Heart right ventricle (tissue), 16 donors: ENCODE data around the gene IGF1R. TPM values are rescaled to one million over a fixed set of nuclear protein-coding genes. Genes with fewer than 3 reads are reported as not detected.

Source experiments
- ATAC-seq, 8 donors: fragments of 200-7000 bp; cut with Tn5 transposase; one replicate each; pipeline ENCODE4 v1.9.1; 2020; ENCODE audit warnings: mild to moderate bottlenecking in 8 of 8, moderate library complexity in 8 of 8, moderate number of reproducible peaks in 1 of 8
- DNase-seq, 2 donors: peaks; one replicate each; pipeline ENCODE4 v3.0.0-alpha.2; 2020
- H3K27ac ChIP-seq, 10 donors: fragments of 200-600 bp; sonication (generic) in 2 of 10; one replicate each; pipeline versions ENCODE4 v1.5.0 to v1.8.0; 2020 to 2022; ENCODE audit warnings: mild to moderate bottlenecking in 3 of 10
- H3K27me3 ChIP-seq, 7 donors: fragments of 200-600 bp; one replicate each; pipeline ENCODE4 v1.8.0; 2021 to 2022; ENCODE audit warnings: mild to moderate bottlenecking in 2 of 7
- H3K36me3 ChIP-seq, 9 donors: fragments of 200-600 bp; sonication (generic) in 1 of 9; one replicate each; pipeline versions ENCODE4 v1.5.0 to v1.8.0; 2020 to 2022; ENCODE audit warnings: mild to moderate bottlenecking in 2 of 9
- H3K4me1 ChIP-seq, 9 donors: fragments of 200-600 bp; sonication (generic) in 1 of 9; one replicate each; pipeline versions ENCODE4 v1.5.0 to v1.8.0; 2020 to 2022; ENCODE audit warnings: mild to moderate bottlenecking in 4 of 9
- H3K4me3 ChIP-seq, 10 donors: fragments of 200-600 bp; sonication (generic) in 2 of 10; one replicate each; pipeline versions ENCODE4 v1.5.0 to v1.8.0; 2020 to 2022; ENCODE audit warnings: mild to moderate bottlenecking in 7 of 10, moderate library complexity in 2 of 10
- H3K9me3 ChIP-seq, 11 donors: fragments of 200-600 bp in 10 of 11; sonication (generic) in 2 of 11; one replicate each; pipeline versions ENCODE4 v1.5.0 to v1.8.0; 2013 to 2022; ENCODE audit warnings: mild to moderate bottlenecking in 2 of 11, control low read depth in 1 of 11, moderate library complexity in 1 of 11
- whole genome bisulfite sequencing, 2 donors: extraction: QIAGEN DNeasy Blood & Tissue Kit; methylation state at CpG; one replicate each; pipeline ENCODE4 v1.1.7; 2013; ENCODE audit warnings: inconsistent platforms in 1 of 2; 5-methylcytosine and 5-hydroxymethylcytosine counted together
- intact Hi-C, 10 donors: fragments of 100-400 bp; cut with DNase I; formaldehyde crosslinking; loops; one replicate each; pipeline versions ENCODE4 v1.11.1 to v1.14.2; 2022
- polyA plus RNA-seq, 2 donors: library from polyadenylated mRNA; stranded (reverse); fragments of 200-250 nt; gene quantifications; one replicate each; pipeline ENCODE4 v1.2.3, GENCODE V29; 2013
- total RNA-seq, 10 donors: library from RNA; stranded (reverse); fragmentation: NEBNext Ultra II Directional in 3 of 10; extraction: Animal tissue kit (Norgen Biotek cat#: 25700) in 3 of 10; gene quantifications; one replicate each; pipeline versions ENCODE4 v1.2.1 to v1.2.4, GENCODE V29; 2021 to 2023
- TF ChIP-seq, protein P1 (sequence below), 9 donors: fragments of 200-600 bp; sonication (generic) in 2 of 9; IDR thresholded peaks; one replicate each; pipeline versions ENCODE4 v1.5.0 to v1.8.0; 2021 to 2022; ENCODE audit warnings: antibody characterized with exemption in 9 of 9, mild to moderate bottlenecking in 5 of 9, moderate library complexity in 1 of 9
- donor health status: Arrhythmogenic right ventricular cardiomyopathy.
- donor health status: ischemic (EF 13 %, LVEDD 7.1; RV severe dilation, severe dysfunction).
- donor health status: healthy with polysubstance abuse.
- donor health status: DM: no; HTN: yes; CAD: no.
- donor health status: DM: no; HTN: no; CAD: no.
- donor health status: ischemic (EF 25% LVEDD 6.9; RV normal size, moderate dysfunction).
- donor health status: ischemic (EF 25% LVEDD 5.7; RV mildly dilated, moderate dysfunction).
- donor health status: healthy.
- donor health status: DM: yes; HTN: yes; CAD: no.
- donor health status: Ischemic cardiomyopathy.
- donor health status: ischemic (EF 35%, LVEDD 5.7; RV mildly dilated, moderate dysfunction).
- donor health status: nonischemic (EF 11% LVEDD 7.7; RV severe dilation, severe dysfunction).
- donor health status: DM: yes; HTN: yes; CAD: no.
- donor health status: PGD.
- donor health status: ischemic (EF 29% LVEDD 5.4; RV normal size, mild dysfunction).
- donor health status: nonischemic (EF 23%, LVEDD 6.1; RV moderate dilation, normal function).

The IGF1R gene
- total and polyA plus RNA-seq, 12 donors: 3.4 to 88.2 (median 45.9) TPM

DNA sequence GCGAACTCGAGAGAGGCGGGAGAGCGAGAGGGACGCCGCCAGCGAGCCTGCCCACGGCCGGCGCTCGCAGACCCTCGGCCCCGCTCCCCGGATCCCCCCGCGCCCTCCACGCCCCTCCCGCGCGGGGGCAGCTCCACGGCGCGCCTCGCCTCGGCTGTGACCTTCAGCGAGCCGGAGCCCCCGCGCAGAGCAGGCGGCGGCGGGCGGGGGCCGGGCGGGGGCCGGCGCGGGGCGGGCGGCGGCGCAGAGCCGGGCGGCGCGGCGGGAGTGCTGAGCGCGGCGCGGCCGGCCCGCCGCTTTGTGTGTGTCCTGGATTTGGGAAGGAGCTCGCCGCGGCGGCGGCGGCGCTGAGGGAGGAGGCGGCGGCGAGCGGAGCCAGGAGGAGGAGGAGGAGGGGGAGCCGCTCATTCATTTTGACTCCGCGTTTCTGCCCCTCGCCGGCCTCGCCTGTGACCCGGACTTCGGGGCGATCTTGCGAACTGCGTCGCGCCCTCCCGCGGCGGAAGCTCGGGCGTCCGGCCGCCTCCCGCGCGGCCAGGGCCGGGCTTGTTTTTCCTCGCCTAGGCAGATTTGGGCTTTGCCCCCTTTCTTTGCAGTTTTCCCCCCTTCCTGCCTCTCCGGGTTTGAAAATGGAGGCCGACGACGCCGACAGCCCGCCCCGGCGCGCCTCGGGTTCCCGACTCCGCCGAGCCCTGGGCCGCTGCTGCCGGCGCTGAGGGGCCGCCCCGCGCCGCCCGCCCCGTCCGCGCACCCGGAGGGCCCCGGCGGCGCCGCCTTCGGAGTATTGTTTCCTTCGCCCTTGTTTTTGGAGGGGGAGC is 524 bp downstream of the IGF1R start:
- TF ChIP-seq, protein P1, sequence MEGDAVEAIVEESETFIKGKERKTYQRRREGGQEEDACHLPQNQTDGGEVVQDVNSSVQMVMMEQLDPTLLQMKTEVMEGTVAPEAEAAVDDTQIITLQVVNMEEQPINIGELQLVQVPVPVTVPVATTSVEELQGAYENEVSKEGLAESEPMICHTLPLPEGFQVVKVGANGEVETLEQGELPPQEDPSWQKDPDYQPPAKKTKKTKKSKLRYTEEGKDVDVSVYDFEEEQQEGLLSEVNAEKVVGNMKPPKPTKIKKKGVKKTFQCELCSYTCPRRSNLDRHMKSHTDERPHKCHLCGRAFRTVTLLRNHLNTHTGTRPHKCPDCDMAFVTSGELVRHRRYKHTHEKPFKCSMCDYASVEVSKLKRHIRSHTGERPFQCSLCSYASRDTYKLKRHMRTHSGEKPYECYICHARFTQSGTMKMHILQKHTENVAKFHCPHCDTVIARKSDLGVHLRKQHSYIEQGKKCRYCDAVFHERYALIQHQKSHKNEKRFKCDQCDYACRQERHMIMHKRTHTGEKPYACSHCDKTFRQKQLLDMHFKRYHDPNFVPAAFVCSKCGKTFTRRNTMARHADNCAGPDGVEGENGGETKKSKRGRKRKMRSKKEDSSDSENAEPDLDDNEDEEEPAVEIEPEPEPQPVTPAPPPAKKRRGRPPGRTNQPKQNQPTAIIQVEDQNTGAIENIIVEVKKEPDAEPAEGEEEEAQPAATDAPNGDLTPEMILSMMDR (IDR thresholded peaks at IDR 0.05): peak in 3 of 9 donors; percentile 41 to 45 (median 41)
- Histone ChIP-seq H3K4me1 (peaks cover 0 to 48% (median 33%) of the 10 kb centered on the region in 9 donors), H3K27ac (peak overlapping the region; percentile 89 to 95 (median 92)), H3K36me3 (no peaks in the 10 kb centered on the region), H3K9me3 (no peaks in the 10 kb centered on the region), H3K4me3 (peak overlapping the region; percentile 81 to 93 (median 89)), H3K27me3 (peaks cover 0 to 69% (median 31%) of the 10 kb centered on the region in 7 donors)
- 0% methylated on average over 73 to 119 of the region's 121 CpGs for WGBS, 2 donors
- DNase-seq: peak; percentile 51 to 63
- intact Hi-C loops: loop anchor here (1.0 to 10.0 kb wide), 11 partner anchors 104 to 428 kb away; no protein-coding TSS in a partner anchor
- ATAC-seq: peak in 5 of 8 donors; percentile 0 to 6 (median 1)

DNA sequence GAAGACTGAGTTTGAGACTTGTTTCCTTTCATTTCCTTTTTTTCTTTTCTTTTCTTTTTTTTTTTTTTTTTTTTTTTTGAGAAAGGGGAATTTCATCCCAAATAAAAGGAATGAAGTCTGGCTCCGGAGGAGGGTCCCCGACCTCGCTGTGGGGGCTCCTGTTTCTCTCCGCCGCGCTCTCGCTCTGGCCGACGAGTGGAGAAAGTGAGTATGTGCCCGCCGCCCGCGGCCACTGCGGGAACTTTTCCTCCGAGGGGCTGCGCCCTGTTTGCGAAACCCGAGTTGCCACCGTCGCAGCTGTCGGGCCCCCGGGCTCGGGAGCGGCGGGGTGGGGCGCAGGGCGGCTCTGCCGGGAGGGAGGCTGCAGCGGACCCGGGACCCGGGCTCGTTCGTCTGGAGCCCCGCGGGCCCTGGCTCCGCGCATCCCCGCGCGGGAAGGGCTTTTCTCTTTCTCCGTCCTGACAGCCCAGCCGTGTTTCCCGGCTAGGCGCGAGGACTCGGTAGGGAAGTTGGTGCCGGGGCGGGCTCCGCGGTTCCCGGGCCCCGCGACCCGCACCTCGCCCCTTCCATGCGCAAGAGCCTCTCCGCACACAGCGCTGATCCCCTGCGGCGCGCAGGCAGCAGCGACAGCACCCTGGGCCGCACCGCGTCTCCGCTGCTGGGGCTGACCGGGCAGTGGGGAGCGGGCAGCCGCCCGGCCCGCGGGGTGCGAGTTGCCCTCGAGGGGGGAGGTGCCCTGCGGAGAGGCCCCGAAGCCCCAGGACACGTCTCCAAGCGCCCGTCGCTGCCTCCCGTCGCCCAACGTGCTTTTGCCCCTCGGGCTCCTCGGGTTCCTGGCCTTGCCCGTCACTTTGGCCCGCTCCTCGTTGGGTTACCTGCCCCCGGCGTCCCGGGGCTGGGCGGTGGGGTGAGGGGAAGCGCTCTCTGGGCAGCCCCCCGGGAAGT is 1.4 kb downstream of the IGF1R start:
- TF ChIP-seq, protein P1 (IDR thresholded peaks at IDR 0.05): peak in 3 of 9 donors; percentile 15 to 40 (median 17)
- H3K4me1 ChIP-seq: peaks cover 0 to 57% (median 40%) of the 10 kb centered on the region in 9 donors
- H3K27me3 ChIP-seq: peaks cover 0 to 60% (median 22%) of the 10 kb centered on the region in 7 donors
- peak overlapping the region; percentile 81 to 93 (median 89) for H3K4me3 ChIP-seq
- no peaks in the 10 kb centered on the region for H3K9me3 ChIP-seq
- intact Hi-C loops: loop anchor here (2.0 to 10.0 kb wide), 13 partner anchors 78 to 428 kb away; no protein-coding TSS in a partner anchor
- H3K27ac ChIP-seq: peak overlapping the region; percentile 89 to 95 (median 92)
- ATAC-seq (peak in 4 of 8 donors; percentile 5 to 46 (median 11)), DNase-seq (peak; percentile 32 to 56)
- WGBS, 2 donors: 0 to 1% methylated on average over 89 to 94 of the region's 94 CpGs
- no peaks in the 10 kb centered on the region for H3K36me3 ChIP-seq

DNA sequence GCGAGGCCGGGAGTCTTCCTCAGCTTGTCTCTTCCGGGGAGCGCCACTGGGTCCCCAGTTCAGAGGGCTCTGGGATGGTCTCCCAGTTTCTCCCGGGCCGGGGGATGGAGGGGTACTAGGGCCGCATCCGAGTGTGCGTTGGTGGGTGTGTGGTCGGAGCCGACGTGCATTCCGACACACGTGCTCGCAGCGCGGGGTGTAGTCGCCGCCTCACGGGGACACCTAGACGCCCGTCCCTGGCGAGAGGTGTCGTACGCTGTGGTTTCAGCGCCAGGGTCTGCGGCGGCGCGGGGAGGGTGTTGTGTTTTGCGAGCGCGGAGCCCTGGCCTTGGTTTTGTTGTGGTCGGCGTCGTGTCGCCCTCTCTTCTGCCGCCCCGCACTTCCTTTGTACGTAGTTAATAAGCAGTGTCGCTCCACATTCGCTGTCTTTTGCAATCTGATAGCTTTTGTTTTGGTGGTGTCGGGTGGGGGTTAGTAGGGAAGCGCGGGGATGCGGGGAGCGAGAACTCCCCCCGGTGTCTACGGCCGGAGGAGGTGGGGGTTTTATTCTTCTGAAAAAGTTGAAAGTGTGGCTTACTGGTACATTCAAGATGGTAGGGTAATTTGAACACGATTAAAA is 2.2 kb downstream of the IGF1R start:
- DNase-seq: peak in 1 of 2 donors; percentile 35
- H3K4me3 ChIP-seq: peak overlapping the region; percentile 81 to 93 (median 89)
- WGBS, 2 donors: 1% methylated on average over 51 of the region's 51 CpGs
- H3K27me3 ChIP-seq: peaks cover 0 to 52% (median 14%) of the 10 kb centered on the region in 7 donors
- H3K4me1 ChIP-seq: peaks cover 0 to 62% (median 46%) of the 10 kb centered on the region in 9 donors
- no peaks in the 10 kb centered on the region for H3K36me3 ChIP-seq
- TF ChIP-seq, protein P1 (IDR thresholded peaks at IDR 0.05): no peak
- intact Hi-C loops: loop anchor here in 5 of 10 donors (2.0 to 5.0 kb wide), 5 partner anchors 77 to 407 kb away; no protein-coding TSS in a partner anchor
- peak in 7 of 8 donors; percentile 6 to 58 (median 33) for ATAC-seq
- no peaks in the 10 kb centered on the region for H3K9me3 ChIP-seq
- H3K27ac ChIP-seq: peak overlapping the region; percentile 63 to 95 (median 92)
